OCI-LY7 (cell line): Measurements from ENCODE around the gene KIAA1328. TPM values are rescaled to one million over a fixed set of nuclear protein-coding genes. Genes with fewer than 3 reads are reported as not detected.

ENCODE experiments used
- BruUV-seq: library from RNA; stranded (reverse); fragments of 400-500 nt; replicated peaks from 2 replicates; lab custom pipeline; 2021; lab: Mats Ljungman, UMichigan
- CTCF ChIA-PET: fragments of 300-600 bp; sonication (Branson Sonifier 250); formaldehyde crosslinking; loops from one replicate; lab custom pipeline; 2022; ENCODE audit warnings: antibody characterized with exemption; ENCODE audit not compliant: unreplicated experiment; lab: Charles Lee
- POLR2A ChIA-PET: fragments of 300-600 bp; sonication (Branson Sonifier 250); formaldehyde crosslinking; loops from one replicate; lab custom pipeline; 2022; ENCODE audit warnings: antibody characterized with exemption; lab: Charles Lee
- DNase-seq: peaks from one replicate; pipeline ENCODE4 v3.0.0-alpha.2; 2015; ENCODE audit warnings: low spot score
- H2AFZ ChIP-seq: fragments of 200-600 bp; sonication (generic), shearing (Covaris generic); 2 replicates; pipeline ENCODE4 v1.6.1; 2014; ENCODE audit warnings: mild to moderate bottlenecking, antibody characterized with exemption, low read length, moderate library complexity
- H3K27ac ChIP-seq: fragments of 200-600 bp; sonication (generic); 2 replicates; pipeline ENCODE4 v1.5.1; 2014; ENCODE audit warnings: mixed run types, low read depth, mild to moderate bottlenecking, moderate library complexity, low read length, inconsistent platforms; ENCODE audit not compliant: poor library complexity, severe bottlenecking
- H3K36me3 ChIP-seq: fragments of 200-600 bp; sonication (generic); 2 replicates; pipeline ENCODE4 v1.6.1; 2014; ENCODE audit warnings: mild to moderate bottlenecking, antibody characterized with exemption, low read length, moderate library complexity, mixed read lengths; ENCODE audit not compliant: insufficient read depth
- H3K4me1 ChIP-seq: fragments of 200-600 bp; sonication (generic); 2 replicates; pipeline ENCODE4 v1.5.1; 2014; ENCODE audit warnings: mild to moderate bottlenecking, low read length; ENCODE audit not compliant: insufficient read depth, poor library complexity, severe bottlenecking
- H3K4me2 ChIP-seq: fragments of 200-600 bp; sonication (generic); 2 replicates; pipeline ENCODE4 v1.6.1; 2014; ENCODE audit warnings: mild to moderate bottlenecking, low read length
- H3K4me3 ChIP-seq: fragments of 200-600 bp; sonication (generic); 2 replicates; pipeline ENCODE4 v1.5.1; 2014; ENCODE audit warnings: mild to moderate bottlenecking, low read depth, low read length; ENCODE audit not compliant: poor library complexity, severe bottlenecking
- H3K79me2 ChIP-seq: fragments of 200-600 bp; sonication (generic); 2 replicates; pipeline ENCODE4 v1.6.1; 2016; ENCODE audit warnings: low read depth, mild to moderate bottlenecking, low read length, moderate library complexity, mixed read lengths; ENCODE audit not compliant: insufficient read depth
- H3K9me2 ChIP-seq: fragments of 200-600 bp; sonication (generic); 2 replicates; pipeline ENCODE4 v1.6.1; 2016; ENCODE audit warnings: mild to moderate bottlenecking, low read length, mixed read lengths; ENCODE audit not compliant: insufficient read depth
- H3K9me3 ChIP-seq: fragments of 200-600 bp; sonication (generic); 2 replicates; pipeline ENCODE4 v1.6.1; 2014; ENCODE audit warnings: mild to moderate bottlenecking, mixed run types, low read length, mixed read lengths
- H4K20me1 ChIP-seq: fragments of 200-600 bp; sonication (generic); 2 replicates; pipeline ENCODE4 v1.6.1; 2014; ENCODE audit warnings: mild to moderate bottlenecking, antibody characterized with exemption, low read length, moderate library complexity, mixed read lengths; ENCODE audit not compliant: insufficient read depth
- EZH2phosphoT487 ChIP-seq: fragments of 200-600 bp; sonication (generic); IDR thresholded peaks from 2 replicates; pipeline ENCODE4 v1.6.1; 2018; ENCODE audit warnings: low read depth, borderline replicate concordance, mild to moderate bottlenecking, mixed run types, antibody characterized with exemption, low read length, moderate library complexity, mixed read lengths
- intact Hi-C: fragments of 100-400 bp; cut with micrococcal nuclease; formaldehyde crosslinking; loops from one replicate; pipeline ENCODE4 v1.10.0; 2022; ENCODE audit not compliant: unreplicated experiment
- total RNA-seq, 2 experiments: library from RNA; depleted of rRNA in 1 of 2; stranded (reverse); fragments of >200 nt in 1 of 2; shearing (Covaris generic) in 1 of 2; gene quantifications; 2 replicates each; pipeline ENCODE4 v1.2.3, GENCODE V29; 2014 to 2022
- TF ChIP-seq, protein P1 (sequence below): fragments of 200-600 bp; sonication (generic); conservative IDR thresholded peaks from 2 replicates; pipeline ENCODE4 v1.5.1; 2014; ENCODE audit warnings: mild to moderate bottlenecking, antibody characterized with exemption, low read length, moderate library complexity, mixed read lengths

The KIAA1328 gene
- total RNA-seq, 2 experiments from 2014 or later: 3.0 to 5.8 TPM

DNA sequence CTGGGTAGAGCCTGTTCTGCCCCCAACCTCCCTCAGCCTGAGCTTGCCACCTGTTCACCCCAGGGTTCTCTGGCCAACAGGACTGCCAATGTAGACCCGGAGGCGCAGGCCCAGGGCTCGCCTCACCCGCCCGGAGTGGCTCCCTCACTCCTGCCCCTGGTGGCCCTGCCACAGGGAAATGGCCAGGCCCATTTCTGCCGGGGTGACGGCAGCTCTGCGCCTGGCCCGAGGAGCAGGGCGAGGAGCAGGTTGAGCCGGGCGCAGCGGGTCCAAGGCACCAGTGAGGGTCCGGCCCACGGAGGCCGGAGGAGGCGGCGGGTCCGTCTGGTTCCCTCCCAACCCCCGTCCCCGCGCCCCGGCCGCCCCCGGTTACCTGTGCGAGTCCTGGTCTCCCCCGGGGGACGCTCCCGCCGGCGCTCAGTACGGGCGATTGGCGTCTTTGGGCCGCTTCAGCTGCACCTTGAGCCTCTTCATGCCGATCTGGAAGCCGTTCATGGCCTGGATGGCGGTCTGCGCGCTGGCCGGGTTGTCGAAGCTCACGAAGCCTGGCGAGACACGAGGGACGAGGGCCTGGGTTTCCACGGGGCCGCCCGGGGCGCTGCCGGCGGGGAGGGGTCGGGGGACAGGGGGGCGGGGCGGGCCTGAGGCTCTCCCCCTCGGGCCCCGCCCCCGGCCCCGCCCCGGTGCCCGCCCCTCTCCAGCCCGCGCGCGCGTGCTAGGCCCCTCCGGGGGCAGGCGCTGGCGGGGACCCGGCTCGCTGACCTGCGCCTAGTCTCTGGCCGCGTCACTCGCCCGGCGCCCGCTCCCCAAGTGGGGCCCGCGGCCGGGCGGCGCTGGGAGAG, 424.7 kb downstream of the KIAA1328 start:
- intact Hi-C loops: no loop called here
- CTCF ChIA-PET: no interaction called here
- no peak overlapping the region for H3K27ac ChIP-seq

DNA sequence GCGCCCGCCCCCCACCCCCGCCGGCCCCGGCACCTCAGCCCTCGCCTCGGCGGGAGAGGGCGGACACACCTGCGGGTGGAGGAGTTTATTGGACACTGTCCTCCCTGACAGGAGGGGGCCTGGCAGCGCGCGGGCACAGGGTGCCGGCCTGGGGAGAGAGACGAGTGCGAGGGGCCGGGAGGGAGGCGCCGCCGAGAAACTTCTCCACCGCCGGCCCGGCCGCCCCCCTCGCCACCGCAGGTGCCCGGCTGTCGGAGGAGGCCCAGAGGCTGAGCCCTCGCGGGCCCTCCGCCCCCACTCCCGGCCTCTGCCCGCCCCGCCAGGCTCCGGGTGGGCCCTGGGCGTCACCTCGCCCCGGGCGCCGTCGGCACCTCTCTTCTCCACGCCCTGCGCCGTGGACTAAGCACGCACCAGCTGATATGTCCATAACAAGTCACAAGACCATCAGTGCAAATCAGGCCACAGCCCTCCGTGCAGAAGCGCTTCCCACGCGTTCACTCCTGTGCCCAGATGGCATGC, 425.4 kb downstream of the KIAA1328 start:
- no peak overlapping the region for H3K4me2 ChIP-seq
- no peaks in the 10 kb centered on the region for H4K20me1 ChIP-seq
- no peaks in the 10 kb centered on the region for H3K9me2 ChIP-seq
- no peaks in the 10 kb centered on the region for H3K36me3 ChIP-seq
- no peak overlapping the region for H3K27ac ChIP-seq
- no peak for TF ChIP-seq EZH2phosphoT487
- TF ChIP-seq, protein P1, sequence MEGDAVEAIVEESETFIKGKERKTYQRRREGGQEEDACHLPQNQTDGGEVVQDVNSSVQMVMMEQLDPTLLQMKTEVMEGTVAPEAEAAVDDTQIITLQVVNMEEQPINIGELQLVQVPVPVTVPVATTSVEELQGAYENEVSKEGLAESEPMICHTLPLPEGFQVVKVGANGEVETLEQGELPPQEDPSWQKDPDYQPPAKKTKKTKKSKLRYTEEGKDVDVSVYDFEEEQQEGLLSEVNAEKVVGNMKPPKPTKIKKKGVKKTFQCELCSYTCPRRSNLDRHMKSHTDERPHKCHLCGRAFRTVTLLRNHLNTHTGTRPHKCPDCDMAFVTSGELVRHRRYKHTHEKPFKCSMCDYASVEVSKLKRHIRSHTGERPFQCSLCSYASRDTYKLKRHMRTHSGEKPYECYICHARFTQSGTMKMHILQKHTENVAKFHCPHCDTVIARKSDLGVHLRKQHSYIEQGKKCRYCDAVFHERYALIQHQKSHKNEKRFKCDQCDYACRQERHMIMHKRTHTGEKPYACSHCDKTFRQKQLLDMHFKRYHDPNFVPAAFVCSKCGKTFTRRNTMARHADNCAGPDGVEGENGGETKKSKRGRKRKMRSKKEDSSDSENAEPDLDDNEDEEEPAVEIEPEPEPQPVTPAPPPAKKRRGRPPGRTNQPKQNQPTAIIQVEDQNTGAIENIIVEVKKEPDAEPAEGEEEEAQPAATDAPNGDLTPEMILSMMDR: no peak
- no peaks in the 10 kb centered on the region for H3K79me2 ChIP-seq
- H3K4me1 ChIP-seq: no peaks in the 10 kb centered on the region
- CTCF ChIA-PET: no interaction called here
- POLR2A ChIA-PET: no interaction called here
- no peak overlapping the region for H2AFZ ChIP-seq
- intact Hi-C loops: no loop called here
- no peaks in the 10 kb centered on the region for H3K9me3 ChIP-seq
- BruUV-seq: no TSS peak
- no peak for DNase-seq
- H3K4me3 ChIP-seq: no peak overlapping the region

More for the DNA sequence above, 424.7 kb downstream of the KIAA1328 start:
- no peaks in the 10 kb centered on the region for H3K79me2 ChIP-seq
- BruUV-seq: no TSS peak
- no peaks in the 10 kb centered on the region for H3K9me2 ChIP-seq
- H4K20me1 ChIP-seq: no peaks in the 10 kb centered on the region
- POLR2A ChIA-PET: no interaction called here
- H3K9me3 ChIP-seq: no peaks in the 10 kb centered on the region
- no peak overlapping the region for H2AFZ ChIP-seq
- H3K4me1 ChIP-seq: no peaks in the 10 kb centered on the region
- no peaks in the 10 kb centered on the region for H3K36me3 ChIP-seq
- no peak overlapping the region for H3K4me2 ChIP-seq
- no peak overlapping the region for H3K4me3 ChIP-seq
- no peak for DNase-seq
- TF ChIP-seq, protein P1: no peak
- TF ChIP-seq EZH2phosphoT487: no peak

DNA sequence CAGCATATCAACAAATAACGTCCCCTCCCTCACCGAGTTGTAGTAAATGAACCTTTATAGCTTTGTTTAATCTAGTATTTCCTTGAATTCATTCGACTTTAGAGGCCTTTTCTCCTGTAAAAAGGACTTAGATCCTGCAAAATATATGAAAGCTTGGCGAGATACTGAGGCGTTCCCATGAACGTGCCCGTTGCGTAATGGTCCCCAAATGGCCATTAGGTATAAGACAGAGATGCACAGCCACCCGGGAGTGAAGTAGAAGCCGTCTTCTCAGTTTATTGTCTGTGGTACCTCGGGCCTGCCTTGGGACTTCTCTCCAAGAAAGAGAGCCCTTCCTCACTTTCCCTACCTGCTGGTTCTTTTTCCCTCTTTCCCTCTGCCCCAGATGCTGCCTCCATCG, 426.0 kb downstream of the KIAA1328 start:
- H3K4me2 ChIP-seq: no peak overlapping the region
- intact Hi-C loops: no loop called here
- no peak overlapping the region for H2AFZ ChIP-seq
- no peaks in the 10 kb centered on the region for H3K79me2 ChIP-seq
- BruUV-seq: no TSS peak
- no peaks in the 10 kb centered on the region for H3K4me1 ChIP-seq
- no peak overlapping the region for H3K4me3 ChIP-seq
- H3K9me3 ChIP-seq: no peaks in the 10 kb centered on the region
- H3K36me3 ChIP-seq: no peaks in the 10 kb centered on the region
- H3K27ac ChIP-seq: no peak overlapping the region
- no peak for TF ChIP-seq EZH2phosphoT487
- TF ChIP-seq, protein P1: no peak
- POLR2A ChIA-PET: no interaction called here
- no peaks in the 10 kb centered on the region for H4K20me1 ChIP-seq
- CTCF ChIA-PET: no interaction called here
- DNase-seq: no peak
- no peaks in the 10 kb centered on the region for H3K9me2 ChIP-seq
